NCI-H2196 (cell line): Measurements from ENCODE around the gene NYAP1.
"Not testable (repeated sequence)": the region's sequence is repeated elsewhere in the genome, so short reads cannot be mapped to it uniquely, and the experiment has no call there.

Source experiments
- DNase-seq: peaks from one replicate; lab custom pipeline; 2025; ENCODE audit not compliant: unreplicated experiment; lab: John Stamatoyannopoulos, UW

NYAP1 gene

DNA sequence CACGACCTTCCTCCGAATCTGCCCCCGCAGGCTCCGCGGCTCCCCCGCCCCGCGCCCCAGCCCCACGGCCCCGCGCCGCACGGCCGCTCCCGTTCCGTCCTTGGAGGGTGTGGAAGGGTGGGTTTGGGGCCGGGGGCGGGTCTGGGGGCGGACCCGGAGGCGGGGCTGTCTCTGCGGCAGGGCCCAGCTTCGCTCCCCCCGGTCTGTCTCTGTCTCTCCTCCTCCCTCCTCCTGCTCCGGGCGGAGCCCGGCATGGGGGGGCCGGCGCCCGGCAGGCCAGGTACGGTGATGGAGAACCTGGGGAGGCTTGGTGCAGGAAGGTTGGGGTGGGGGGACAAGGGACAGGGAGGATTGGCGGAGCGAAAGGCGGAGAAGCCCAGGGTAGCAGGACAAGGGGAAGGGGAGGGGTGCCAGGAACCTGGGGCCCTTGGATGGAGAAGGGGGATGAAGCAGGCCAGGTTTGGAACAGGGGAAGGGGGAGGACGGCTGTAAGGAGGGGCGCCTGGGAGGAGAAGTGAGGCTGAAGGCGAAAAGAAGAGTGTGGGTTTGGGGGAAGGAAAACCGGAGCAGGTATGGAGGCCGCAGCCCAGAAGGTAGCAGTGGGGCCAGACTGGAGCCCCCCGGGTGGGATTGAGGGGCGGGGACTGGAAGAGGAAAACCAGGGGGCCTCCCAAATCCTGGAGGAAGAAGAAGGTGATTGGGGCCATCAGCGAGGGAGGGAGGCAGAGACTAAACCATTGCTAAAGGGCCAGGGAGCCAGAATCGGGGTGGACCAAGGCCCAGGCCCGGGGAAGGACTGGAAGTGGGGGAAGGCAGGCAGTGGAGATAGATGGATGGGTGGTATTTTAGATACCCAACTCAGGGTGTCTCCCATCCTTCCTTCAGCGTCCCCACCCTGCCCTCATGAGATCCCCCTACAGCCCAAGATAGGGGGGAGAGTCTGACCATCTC is at the start of gene NYAP1:
NYAP1 (plus strand) TSS at position 206 of the 951 bp plus-strand sequence. CDS start 1,385 bp downstream, outside the sequence.
- peak; percentile 74 for DNase-seq

DNA sequence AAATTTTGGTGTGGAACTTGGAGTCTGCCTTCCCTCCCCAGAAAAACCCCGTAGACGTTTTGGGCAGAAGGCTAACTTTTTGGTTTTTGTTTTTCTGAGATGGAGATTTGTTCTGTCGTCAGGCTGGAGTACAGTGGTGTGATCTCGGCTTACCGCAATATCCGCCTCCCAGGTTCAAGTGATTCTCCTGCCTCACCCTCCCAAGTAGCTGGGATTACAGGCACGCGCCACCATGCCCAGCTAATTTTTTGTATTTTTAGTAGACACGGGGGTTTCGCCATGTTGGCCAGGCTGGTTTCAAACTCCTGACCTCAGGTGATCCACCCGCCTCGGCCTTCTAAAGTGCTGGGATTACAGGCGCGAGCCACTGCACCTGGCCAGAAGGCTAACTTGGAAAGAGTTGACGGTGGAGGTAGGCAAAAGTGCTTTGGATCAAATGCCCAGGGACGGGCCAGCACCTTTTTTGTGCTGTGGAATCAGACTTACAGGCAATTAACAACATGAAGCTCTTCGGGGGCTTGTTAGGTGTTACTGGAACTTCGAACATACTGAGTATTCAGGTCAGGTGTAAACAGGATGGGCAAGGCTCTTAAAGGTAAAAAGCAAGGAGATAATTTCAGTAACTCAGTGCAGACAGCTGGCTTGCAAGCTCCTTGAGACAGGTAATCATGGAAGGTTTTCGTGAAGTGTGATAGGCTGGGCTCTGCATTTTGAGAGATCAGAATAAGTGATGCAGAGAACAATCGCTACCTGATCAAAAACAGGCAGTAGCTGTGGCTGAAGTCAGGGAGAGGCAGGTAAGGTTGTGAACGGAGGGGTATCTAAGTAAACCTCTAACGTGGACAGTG is 49.2 kb upstream of the NYAP1 start:
- no peak for DNase-seq

DNA sequence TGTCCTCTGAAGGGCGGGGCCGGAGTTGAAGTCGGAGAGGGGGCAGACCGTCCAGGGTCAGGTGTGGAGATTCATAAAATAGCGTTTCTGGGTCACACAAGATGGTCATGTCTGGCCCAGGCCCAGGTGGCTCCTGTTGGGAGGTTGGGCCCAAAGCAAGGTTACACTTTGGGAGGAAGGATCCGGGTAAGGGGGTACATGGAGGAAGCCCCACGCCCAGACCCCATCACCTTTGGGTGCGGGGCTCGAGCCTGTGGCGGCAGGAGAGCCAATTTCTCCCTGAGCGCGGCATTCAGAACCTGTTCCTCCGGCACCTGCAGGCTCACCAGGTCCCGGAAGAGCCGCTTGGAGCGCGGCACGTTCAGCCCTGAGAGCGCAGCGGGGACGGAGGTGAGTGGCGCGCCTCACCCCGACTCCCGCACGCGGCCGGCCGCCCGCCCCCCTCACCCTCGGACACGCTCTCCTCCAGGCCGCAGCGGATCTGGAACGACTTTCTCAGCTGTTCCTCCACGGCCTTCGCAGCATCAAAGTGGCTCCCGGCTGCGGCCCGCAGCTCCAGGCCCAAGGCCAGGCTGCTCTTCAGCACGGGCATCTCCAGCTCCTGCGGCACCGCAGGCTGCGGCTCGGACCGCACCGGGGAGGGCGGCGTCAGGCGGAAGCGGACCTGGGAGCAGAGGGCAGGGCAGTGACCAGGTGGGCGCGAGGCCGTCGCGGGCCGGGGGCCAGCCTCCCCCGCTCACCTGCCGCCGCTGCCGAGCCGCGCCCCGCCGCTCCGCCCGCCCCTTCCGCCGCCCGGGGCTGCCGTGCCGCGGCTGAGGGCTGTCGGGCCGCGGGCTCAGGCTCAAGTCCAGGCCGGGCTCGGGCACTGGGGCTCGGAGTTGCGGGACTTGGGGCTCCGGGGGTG is 48.1 kb upstream of the NYAP1 start:
- no peak for DNase-seq

DNA sequence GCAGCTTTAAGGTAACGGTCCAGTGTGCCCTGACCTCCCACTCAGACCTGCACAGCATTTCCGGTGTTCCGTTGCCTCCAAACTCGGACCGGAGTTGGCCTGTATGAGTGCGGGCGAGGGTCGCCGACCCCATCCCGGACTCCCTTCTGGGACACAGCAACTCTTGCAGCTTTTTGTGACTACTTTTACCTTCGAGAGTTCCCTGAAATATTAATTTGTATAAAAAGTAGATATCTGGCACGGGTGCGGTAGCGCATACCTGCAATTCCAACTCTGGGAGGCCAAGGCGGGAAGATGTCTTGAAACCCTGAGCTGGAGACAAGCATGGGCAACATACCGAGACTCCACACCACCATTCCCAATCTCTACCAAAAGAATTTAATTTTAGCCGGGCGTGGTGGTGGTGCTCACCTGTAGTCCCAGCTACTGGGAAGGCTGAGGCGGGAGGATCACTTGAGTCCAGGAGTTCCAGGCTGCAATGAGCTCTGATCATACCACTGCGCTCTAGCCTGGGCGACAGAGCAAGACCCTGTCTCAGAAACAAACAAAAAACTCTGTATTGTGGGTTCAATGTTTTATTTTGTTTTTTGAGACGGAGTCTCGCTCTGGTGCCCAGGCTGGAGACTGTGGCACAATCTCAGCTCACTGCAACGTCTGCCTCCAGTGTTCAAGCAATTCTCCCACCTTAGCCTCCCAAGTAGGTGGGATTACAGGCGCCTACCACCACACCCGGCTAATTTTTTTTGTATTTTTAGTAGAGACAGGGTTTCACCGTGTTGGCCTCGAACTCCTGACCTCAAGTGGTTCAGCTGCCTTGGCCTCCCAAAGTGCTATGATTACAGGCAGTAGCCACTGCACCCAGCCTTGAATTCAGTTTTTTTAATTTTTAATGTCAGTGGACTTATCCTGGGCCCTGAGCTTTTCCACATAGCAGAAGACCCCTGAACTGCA is 46.3 kb upstream of the NYAP1 start:
- DNase-seq, result no peak

DNA sequence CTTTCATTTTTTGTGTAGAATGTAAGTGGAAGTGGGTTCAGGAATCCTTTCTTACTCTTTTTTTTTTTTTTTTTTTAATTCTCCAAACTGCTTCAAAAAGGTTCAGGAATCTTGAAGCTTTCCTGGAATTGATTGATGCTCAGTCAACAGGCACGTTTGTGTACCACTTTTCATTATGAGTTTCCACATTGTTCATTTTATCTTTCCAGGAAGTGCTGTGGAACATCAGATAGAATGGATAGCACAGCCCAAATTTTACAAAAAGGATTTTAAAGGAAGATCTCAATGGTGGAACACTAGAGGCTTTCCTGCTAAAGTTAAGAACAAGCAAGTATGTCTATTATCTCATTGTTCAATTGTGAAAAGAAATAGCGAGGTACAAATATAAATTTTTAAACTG is 45.6 kb upstream of the NYAP1 start:
- no peak for DNase-seq

DNA sequence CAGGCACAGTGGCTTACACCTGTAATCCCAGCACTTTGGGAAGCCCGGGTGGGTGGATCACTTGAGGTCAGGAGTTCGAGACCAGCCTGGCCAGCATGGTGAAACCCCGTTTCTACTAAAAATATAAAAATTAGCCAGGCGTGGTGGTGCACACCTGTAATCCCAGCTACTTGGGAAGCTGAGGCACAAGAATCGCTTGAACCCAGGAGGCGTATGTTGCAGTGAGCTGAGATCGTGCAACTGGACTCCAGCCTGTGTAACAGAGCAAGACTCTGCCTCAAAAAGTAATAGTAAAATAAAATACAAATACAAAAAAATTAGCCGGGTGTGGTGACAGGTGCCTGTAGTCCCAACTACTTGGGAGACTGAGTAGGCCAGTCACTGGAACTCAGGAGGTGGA is 45.0 kb upstream of the NYAP1 start:
- DNase-seq, result not testable (repeated sequence)

DNA sequence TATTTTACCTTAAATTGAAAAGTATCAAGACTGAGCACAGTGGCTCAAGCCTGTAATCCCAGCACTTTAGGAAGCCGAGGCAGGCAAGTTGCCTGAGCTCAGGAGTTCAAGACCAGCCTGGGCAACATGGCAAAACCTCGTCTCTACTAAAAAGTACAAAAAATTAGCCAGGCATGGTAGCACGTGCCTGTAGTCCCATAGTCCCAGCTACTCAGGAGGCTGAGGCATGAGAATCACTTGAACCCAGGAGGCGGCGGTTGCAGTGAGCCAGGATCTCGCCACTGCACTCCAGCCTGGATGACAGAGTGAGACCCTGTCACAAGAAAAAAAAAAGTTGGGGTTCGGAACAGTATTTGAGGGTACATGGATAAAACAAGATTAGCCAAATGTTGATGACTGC is 44.5 kb upstream of the NYAP1 start:
- not testable (repeated sequence) for DNase-seq

DNA sequence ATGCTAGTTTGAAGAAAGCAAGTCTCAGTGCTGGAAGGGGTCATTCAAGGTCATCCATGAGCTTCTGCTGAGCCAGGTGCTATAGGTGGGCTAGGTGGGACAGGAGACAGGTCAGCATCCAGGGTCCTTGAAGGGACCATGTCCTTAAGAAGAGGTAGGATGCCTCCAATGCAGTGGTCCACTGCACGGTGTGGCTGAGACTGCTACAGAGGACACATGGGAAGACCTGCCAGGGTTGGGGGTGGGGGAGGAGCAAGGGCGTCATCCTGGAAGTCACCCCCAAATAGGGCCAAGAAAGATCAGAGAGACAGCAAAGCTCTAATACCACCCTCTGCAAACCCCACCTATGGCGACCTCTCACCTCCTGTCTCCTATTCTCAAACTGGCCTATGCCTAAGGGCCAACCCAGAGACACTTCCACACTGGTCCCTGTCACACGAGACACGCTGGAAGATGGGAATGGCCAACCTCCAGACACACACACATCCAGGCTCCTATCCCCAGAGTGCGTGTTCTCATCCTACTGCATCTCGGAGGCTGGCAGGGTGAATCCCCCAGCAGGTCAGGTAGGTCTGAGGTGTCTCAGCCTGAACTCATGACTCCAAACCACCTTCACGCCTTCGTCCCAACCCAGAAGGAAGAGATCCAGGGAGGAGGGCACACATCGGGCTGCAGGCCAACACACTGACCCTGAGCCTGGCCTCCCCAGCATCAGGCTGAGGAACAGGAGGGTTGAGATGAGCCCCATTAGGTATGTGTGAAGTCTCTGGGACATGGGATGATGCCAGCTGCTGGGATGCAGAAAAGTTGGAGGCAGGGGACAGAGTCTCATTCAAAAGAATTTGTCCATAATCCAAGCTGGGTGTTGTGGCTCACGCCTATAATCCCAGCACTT is 41.8 kb upstream of the NYAP1 start:
- no peak for DNase-seq

DNA sequence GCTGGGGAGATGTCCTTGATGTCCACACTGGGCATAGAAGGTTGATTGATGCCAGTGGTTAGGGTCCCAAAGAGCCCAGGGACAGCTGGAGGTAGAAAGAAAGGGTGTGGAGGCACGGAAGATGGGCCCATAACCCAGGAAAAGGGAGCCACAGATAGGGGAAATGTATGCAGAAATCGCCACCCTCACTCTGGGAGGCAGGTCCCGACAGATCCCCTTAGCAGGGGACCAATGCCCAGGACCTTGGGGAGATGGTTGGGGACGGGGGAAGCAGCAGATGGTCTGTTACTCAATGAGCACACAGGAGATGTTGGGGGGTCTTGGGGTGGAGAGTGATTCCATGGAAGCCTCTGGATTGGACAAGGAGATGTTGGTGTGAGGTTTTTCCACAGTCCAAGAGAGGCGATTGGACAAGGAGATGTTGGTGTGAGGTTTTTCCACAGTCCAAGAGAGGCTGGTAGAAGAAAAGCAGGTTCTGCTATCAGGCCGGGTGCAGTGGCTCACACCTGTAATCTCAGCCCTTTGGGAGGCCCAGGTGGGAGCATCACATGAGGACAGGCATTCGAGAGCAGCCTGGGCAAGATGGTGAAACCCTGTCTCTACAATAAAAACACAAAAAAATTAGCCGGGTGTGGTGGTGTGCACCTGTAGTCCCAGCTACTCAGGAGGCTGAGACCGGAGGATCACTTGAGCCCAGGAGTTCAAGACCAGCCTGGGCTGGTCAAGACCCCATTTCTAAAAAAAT is 40.5 kb upstream of the NYAP1 start:
- DNase-seq, result no peak

DNA sequence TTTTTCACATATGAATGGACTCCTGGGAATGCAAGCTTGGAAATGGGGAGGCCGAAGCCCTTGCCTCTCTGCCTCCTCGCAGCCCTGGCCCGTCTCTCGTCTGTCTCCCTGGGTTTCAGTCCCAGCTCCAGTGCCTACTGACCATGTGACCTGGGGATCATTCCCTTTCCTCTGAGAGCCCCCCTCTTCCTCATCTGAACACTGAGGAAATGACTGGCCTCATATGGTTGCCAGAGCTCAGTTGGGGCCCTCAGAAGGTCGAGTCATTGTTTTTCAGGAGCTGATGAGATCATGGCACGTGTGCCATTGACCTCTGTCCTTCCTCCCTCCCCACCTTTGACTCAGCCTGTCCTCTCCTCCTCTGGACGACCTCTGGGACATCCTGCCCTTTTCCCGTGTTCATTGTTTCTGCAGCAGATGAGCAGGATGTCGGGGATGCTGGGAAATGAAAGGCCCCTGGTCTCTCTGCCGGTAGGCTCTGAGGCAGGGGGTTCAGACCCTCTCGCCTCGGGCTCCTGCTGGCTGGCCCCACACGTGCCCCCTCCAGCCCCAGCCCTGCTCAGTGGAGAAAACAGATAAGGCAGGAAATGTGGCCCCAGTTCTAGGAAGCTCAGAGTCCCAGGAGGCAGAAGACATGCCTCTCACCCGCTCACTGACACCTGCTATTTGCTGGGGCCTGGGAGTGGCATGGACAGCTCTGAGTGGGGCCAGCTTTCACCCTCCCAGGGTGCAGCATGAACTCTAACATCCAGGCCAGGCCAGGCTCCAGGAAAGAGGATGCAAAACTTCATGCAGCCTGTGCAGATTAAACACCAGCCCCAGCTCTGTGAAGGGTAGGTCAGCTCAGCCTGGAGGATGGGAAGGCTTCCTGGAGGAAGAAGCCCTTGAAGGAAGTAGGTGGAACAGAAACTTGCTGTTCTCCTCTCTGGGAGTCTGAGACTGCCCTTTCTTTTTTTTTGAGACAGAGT is 39.1 kb upstream of the NYAP1 start:
- no peak for DNase-seq

DNA sequence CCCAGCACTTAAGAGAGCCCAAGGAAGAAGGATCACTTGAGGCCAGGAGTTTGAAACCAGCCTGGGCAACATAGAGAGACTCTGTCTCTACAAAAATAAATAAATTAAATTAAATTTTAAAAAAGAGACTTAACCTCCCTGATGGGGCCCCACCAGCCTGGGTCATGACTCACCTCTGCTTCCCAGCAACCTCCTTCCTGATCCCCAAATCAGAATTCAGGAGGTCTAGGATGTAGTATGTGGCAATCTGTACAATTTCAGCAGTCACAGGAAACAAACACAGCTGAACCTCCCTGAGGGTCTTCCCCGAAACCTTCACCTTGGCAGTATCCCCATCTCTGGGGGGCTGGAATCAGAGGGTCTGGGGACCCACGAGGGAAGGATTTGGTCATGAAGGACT is 37.7 kb upstream of the NYAP1 start:
- DNase-seq, result no peak

DNA sequence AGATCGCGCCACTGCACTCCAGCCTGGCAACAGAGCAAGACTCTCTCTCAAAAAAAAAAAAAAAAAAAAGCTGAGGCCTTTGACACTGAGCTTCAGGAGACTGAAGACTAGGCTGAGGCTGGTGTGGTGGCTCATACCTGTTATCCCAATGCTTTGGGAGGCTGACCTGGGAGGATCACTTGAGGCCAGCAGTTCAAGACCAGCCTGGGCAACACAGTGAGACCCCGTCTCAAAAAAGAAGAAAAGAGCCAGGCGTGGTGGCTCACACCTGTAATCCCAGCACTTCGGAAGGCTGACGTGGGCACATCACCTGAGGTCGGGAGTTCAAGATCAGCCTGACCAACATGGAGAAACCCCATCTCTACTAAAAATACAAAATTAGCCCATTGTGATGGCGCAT is 36.4 kb upstream of the NYAP1 start:
- not testable (repeated sequence) for DNase-seq

DNA sequence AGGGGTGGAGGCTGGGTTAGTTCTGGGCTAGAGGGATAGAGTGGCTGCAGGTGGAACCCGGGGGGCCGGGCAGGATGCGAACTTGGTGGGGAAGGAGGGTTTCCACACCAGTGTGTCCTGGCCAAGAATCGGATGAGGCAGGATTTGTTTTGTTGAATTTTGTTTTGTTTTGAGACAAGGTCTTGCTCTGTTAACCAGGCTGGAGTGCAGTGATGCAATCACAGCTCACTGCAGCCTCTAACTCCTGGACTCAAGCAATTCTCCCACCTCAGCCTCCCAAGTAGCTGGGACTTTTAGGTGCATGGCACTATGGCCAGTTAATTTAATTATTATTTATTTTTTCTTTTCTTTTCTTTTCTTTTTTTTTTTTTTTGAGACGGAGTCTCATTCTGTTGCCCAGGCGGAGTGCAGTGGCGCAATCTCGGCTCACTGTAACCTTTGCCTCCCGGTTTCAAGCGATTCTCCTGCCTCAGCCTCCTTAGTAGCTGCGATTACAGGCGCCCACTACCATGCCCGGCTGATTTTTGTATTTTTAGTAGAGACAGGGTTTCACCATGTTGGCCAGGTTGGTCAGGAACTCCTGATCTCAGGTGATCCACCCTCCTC is 34.4 kb upstream of the NYAP1 start:
- DNase-seq, result no peak

DNA sequence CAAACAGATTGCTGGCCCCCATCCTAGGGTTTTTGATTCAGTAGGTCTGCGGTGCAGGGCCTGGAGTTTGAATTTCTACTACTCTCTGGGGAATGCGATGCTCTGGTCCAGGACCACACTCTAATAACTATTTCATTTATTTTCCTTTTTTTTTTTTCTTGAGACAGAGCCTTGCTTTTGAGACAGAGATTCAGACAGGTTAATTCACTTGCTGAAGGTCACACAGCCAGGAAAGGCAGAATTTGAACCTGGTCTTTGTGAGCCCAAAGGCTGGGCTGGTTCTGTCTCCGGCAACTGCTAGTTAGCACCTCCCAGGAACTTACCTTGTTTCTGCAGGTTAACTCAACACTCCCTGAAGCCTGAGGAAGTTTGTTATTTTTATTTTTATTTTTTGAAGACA is 31.2 kb upstream of the NYAP1 start:
- DNase-seq, result no peak

DNA sequence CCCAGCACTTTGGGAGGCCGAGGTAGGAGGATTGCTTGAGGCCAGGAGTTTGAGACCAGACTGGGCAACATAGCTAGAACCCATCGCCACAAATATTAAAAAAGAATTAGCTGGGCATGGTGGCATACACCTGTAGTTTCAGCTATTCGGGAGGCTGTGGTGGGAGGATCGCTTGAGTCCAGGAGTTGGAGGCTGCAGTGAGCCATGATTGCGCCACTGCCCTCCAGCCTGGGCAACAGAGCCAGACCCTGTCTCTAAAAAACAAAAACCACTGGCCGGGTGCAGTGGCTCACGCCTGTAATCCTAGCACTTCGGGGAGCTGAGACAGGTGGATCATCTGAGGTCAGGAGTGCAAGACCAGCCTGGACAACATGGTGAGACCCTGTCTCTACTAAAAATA is 29.9 kb upstream of the NYAP1 start:
- not testable (repeated sequence) for DNase-seq

DNA sequence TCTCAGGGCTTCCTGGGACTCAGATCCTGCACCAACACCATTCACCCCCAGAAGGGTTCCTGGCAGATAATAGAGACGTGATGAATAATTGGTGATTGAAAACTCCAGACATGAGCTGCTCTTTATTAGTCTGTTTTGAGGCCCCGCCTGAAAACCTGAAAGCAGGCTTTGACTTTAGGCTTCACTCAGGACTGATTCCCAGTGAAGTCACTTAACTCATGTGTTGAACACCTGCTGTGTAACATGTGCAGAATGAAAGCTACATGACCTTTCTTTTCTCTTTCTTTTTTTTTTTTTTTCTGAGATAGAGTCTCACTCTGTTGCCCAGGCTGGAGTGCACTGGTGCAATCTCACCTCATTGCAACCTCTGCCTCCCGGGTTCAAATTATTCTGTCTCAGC is 28.5 kb upstream of the NYAP1 start:
- no peak for DNase-seq
